GM04503 (cell line): Measurements from ENCODE around the gene RABGAP1L.
"Not testable (repeated sequence)": the region's sequence is repeated elsewhere in the genome, so short reads cannot be mapped to it uniquely, and the experiment has no call there.

Experiments
- DNase-seq: peaks from one replicate; pipeline ENCODE4 v3.0.0-alpha.2; 2012; ENCODE audit warnings: low read depth

RABGAP1L gene

GRCh38 chr1:174297351-174297750, 138.0 kb downstream of the RABGAP1L start:
- no peak for DNase-seq

DNA sequence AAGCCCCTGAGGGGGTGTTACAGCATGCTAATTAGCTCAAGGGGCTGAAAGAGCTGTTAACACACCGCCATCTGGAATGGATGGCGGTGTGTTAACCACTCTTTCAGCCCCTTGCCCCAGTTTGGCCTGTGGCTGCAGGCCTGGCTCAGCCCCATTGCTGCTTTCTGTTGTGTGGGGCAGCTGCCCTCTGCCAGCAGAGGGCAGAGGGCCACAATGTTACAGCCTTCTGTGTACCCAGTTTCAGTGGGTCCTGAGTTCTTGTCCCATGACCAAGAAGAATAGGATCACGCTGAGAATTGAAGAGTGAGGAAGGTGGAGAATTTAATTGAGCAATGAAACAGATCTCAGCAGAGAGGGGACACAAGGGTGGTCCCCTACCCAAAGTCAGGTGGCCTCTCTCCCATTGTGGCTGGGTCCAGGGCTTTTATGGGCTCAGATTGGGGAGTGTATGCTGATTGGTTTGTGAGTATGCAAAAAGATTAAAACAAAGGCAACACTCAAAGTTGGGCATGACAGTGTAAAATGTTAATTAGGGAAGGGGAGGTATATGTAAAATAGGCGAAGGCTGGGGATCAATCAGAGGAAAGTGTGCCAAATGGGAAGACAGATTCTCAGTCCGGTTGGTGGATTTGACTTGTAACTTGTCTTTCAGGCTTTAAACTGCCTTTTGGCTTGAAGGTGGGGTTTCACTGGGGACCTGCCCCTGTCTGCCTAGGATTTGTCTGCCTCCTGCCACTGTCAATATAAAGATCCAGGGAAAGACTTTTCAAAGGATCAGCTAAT, 142.2 kb downstream of the RABGAP1L start:
- DNase-seq: no peak

- no peak for DNase-seq
Observed at GRCh38 chr1:174308604-174309003, 149.3 kb downstream of the RABGAP1L start.

DNA sequence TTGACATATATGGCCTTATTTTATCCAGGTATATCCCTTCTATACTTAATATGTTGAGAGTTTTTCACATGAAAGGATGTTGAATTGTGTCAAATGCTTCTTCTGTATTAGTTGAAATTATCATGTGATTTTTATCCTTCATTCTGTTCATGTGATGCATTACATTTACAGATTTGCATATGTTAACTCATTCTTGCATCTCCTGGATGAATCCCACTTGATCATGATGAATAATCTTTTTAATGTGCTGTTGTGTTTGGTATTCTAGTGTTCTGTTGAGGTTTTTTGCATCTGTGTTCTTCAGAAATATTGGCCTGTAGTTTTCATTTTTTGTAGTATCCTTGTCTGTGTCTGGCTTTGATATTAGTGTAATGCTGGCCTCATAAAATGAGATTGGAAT, 150.2 kb downstream of the RABGAP1L start:
- no peak for DNase-seq

DNA sequence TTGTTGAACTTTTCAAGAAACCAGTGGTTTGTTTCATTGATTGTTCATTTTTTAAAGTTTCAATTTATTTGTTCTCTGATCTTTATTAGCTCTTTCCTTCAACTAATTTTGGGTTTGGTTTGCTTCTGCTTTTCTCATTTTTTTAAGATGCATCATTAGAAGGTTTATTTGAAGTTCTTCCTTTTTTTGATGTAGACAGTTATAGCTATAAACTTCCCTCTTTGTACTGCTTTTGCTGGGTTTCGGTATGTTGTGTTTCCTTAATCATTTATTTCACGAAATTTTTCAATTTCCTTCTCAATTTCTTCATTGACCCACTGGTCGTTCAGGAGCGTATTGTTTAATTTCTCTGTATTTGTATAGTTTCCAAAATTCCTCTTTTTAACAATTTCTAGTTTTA, 155.1 kb downstream of the RABGAP1L start:
- DNase-seq: no peak

DNA sequence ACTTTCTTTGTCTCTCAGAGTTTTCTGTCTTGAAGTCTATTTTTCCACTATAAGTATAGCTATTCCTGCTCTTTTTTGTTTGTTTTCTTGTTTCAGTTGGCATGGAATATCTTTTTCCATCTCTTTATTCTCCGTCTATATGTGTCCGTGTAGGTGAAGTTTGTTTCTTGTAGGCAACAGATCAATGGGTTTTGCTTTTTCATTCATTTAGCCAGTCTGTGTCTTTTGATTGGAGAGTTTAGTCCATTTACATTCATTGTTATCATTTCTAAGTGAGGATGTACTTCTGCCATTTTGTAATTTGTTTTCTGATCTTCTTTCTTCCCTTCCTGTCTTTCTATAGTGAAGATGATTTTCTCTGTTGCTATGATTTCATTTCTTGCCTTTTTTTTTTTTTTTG, 155.9 kb downstream of the RABGAP1L start:
- DNase-seq: no peak

DNA sequence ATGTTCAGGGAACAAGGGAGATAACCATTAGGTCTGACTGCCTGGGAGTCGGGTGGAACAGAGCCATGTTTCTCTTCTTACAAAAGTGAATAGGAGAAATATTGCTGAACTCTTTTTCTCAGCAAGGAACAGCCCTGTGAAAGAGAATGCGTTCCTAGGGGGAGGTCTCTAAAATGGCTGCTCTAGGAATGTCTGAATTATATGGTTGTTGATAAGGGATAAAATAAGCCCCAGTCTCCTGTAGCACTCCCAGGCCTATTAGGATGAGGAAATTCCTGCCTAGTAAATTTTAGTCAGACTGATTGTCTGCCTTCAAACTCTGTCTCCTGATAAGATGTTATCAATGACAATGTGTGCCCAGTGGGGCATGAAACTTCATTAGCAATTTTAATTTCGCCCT, 161.6 kb downstream of the RABGAP1L start:
- not testable (repeated sequence) for DNase-seq

GRCh38 chr1:174322202-174322862, 163.0 kb downstream of the RABGAP1L start:
- DNase-seq: no peak

DNA sequence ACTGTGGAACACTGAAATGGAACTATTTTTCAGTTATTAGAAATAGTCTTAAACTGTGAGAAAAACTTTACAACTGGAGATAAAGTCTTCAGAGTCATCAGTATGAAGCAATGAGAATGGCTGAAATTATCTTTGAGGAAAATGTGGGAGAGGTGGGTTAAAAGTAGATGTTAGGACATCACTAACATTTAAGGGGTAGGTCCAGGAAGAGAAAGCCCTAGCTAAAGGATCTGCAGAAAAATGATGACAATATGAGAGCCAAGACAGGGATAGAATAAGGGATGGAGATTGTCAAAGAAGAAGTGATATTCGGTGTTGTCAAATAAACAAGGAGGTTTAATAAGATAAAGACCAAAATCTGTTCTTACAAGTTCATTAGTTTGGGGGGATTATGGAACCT, 165.2 kb downstream of the RABGAP1L start:
- no peak for DNase-seq

DNA sequence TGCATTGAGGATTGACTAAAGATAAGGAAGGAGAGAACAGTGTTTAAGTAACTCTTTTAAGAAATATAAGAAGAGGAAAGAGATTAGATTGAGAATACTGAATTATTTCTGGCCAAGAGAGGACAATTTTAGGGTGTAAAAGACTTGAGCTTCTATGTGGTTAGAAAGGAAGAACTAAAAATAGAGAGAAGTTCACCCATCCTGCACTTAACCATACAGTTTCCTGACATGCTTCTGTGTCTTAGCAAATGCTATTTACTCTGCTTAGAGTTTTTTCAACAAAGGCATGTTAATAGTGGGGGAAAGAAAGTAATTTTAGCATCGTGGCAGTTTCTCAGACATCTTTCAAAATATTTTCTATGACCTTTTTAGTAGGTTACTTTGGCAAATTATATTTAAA, 165.6 kb downstream of the RABGAP1L start:
- DNase-seq: no peak

GRCh38 chr1:174326278-174326677, 167.0 kb downstream of the RABGAP1L start:
- no peak for DNase-seq

DNA sequence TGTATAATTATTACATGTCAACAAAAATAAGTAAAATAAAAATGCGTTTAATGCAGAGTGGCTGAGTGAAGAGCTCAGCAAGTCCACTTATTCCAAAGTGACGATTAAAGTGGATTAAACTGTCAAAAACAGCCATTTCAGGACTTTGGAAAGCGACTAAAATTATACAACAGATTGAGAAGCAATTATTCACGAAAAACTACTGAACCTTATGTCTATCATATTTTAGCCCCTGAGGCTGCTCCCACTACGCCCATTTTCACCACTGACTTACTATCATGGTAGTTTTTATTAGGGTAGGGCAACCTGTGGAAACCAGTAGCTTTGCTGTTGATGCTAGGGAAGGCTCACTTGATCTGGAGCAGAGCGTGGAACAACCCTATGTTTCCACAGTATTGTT, 174.1 kb downstream of the RABGAP1L start:
- no peak for DNase-seq

GRCh38 chr1:174337000-174337681, 177.8 kb downstream of the RABGAP1L start:
- DNase-seq: no peak

DNA sequence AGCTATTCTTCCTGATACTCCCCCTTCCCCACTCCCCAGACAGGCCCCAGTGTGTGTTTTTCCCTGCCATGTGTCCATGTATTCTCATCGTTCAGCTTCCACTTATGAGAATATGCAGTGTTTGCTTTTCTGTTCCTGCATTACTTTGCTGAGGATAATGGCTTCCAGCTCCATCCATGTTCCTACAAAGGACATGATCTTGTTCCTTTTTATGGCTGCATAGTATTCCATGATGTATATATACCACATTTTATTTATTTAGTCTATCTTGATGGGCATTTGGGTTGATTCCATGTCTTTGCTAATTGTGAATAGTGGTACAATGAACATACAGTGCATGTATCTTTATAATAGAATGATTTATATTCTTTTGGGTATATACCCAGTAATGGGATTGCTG, 181.1 kb downstream of the RABGAP1L start:
- DNase-seq: not testable (repeated sequence)

DNA sequence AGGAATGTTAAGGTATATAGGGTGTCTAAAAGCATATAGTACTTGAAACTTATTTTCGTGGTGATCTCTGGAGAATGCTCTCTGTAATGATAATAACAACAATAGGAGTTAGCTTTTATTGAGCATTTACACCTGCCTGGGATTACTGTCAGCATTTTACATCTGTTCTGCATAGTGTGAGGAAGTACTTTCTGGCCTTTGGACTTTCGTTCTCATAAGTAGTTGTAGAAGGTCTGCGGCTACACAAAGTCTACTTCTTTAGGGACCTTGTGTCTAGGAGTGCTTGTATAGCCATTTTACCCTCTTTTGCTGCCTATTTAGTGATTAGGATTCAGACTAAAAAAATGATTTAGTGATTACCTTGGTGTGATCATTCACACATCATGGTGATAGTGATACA, 184.8 kb downstream of the RABGAP1L start:
- DNase-seq: no peak

DNA sequence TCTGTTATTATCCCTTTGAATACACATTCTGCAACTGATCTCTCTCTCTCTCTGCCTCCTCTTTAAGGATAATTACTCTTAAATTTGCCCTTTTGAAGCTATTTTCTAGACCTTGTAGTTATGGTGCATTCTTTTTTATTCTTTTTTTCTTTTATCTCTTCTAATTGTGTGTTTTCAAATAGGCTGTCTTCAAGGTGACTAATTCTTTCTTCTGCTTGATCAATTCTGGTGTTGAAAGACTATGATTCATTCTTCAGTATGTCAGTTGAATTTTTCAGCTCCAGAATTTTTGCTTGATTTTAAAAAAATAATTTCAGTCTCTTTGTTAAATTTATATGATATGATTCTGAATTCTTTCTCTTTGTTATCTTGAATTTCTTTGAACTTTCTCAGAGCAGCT, 192.8 kb downstream of the RABGAP1L start:
- no peak for DNase-seq

DNA sequence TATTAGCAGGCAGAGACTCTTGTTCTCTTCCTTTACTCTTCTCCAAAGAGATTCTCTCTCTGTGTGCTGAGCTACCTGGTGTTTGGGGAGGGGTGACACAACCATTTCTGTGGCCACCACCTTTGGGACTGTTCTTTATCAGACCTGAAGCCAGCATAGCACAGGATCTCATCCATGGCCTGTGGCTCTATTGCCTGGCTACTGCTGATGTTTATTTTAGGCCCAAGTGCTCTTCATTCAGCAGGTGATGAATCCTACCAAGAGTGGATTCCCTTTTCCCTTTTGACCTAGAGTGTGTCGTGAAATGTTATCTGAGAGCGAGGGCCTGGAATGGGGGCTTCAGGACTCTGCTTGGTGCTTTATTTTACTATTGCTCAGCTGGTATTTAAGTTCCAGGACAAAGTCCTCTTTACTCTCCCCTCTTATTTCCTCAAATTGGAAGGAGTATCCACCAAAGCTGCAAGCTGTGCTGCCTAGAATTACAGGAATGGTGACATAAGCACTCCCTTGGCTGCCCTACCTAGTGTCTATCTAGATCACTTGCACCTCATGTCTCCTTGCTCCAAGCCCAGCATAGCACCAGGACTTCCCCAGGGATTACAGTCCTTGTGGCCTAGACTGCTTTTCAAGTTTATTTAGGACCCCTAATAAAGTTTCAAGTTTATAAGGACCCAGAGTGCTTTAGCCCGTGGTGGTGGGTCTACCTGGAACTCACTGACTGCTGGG, 193.7 kb downstream of the RABGAP1L start:
- DNase-seq: no peak

DNA sequence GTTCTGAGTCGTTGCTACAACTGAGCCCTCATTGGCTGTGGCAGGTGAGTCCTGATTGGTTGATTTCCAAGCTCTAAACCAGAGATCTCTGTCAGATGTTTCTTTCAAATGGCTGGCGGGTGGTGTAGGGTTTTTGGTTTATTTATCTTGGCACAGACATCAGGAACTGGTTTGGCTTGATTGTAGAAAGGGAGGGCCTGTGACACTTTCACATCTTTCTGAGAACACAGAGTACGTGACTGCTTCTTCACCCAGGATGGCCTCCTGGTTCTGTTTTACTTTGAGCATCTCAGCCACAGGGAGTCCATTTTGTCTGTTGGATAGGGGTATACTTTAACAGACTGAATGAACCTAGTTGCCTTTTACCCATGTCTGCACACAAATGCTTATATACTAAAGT, 199.0 kb downstream of the RABGAP1L start:
- no peak for DNase-seq

- no peak for DNase-seq
Observed at GRCh38 chr1:174358786-174359453, 199.6 kb downstream of the RABGAP1L start.

DNA sequence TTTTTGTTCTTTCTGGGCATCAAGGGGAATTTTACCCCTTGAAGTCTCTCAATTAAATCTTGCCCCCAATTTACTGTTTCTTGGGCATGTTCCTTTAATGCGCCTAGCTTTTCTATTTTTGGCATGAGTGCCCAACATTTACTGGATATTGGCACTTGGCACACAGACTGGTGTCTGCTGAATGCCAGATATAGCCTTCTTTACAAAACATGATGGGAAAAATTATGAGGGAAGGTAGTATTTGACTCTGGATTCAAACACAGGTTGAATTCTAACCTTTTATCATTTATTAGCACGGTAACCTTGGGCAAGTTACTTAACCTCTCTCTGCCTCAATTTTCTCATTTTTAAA, 200.1 kb downstream of the RABGAP1L start:
- no peak for DNase-seq

- DNase-seq: no peak
Observed at GRCh38 chr1:174364996-174365736, 205.8 kb downstream of the RABGAP1L start.
